Measurements from ENCODE around the gene TTLL3. TPM values are rescaled to one million over a fixed set of nuclear protein-coding genes. Genes with fewer than 3 reads are reported as not detected.

Gene TTLL3
- total RNA-seq, 1 experiment from 2014 or later: 10.3 TPM

- BruUV-seq (replicated peaks): no TSS peak
- no peak for DNase-seq
- Histone ChIP-seq H3K36me3 (ENCODE audit: control insufficient read depth, insufficient read depth, low read length) (peaks cover 1% of the 10 kb centered on the region; the same call in 1 of the 2 replicates), H3K4me1 (0 out of 2 replicates have a peak, but pooled peaks cover 5% of the 10 kb centered on the region), H3K27me3 (replicated peaks; ENCODE audit: control insufficient read depth, insufficient read depth, low read length) (no peaks in the 10 kb centered on the region), H3K4me3 (ENCODE audit: low read depth, low read length) (no peak overlapping the region), H3K9me3 (no peaks in the 10 kb centered on the region)
- H3K36me3 Mint-ChIP-seq (ENCODE audit: insufficient read depth, unreplicated experiment): peaks cover 33% of the 10 kb centered on the region
- H3K4me1 Mint-ChIP-seq (ENCODE audit: low read depth, unreplicated experiment): peaks cover 8% of the 10 kb centered on the region
- no peak overlapping the region for H3K27ac Mint-ChIP-seq (ENCODE audit: unreplicated experiment)
- ChIA-PET CTCF (interaction anchor here (1.3 kb wide), 1 partner anchor 74 kb away, joined by 3 read pairs; no protein-coding TSS in a partner anchor), POLR2A (no interaction called here)
- H3K27me3 Mint-ChIP-seq (ENCODE audit: insufficient read depth, unreplicated experiment): no peaks in the 10 kb centered on the region
- no peak for TF ChIP-seq CTCF (IDR thresholded peaks at IDR 0.05; ENCODE audit: insufficient read depth in 1 of 2, low read depth in 1 of 2, low read length in 1 of 2, severe bottlenecking in 1 of 2, unreplicated experiment in 1 of 2)
- intact Hi-C loops (cut with micrococcal nuclease; ENCODE audit: unreplicated experiment): loop anchor here (5.0 kb wide), 3 partner anchors 56 to 91 kb away; partner anchors contain the start of genes CRELD1 and IL17RC
- no peak overlapping the region for H3K4me3 Mint-ChIP-seq (ENCODE audit: unreplicated experiment)
- H3K9me3 Mint-ChIP-seq (ENCODE audit: unreplicated experiment): no peaks in the 10 kb centered on the region
Observed at GRCh38 chr3:9841015-9841414, 31.0 kb downstream of the TTLL3 start.

GRCh38 chr3:9843715-9844438 is 33.8 kb downstream of the TTLL3 start, which contains the start of gene RPUSD3:
Gene RPUSD3 (minus strand): TSS chr3:9844008. CDS start chr3:9843990, 18 bp downstream.
- no peaks in the 10 kb centered on the region for H3K27me3 Mint-ChIP-seq (ENCODE audit: insufficient read depth, unreplicated experiment)
- H3K4me3 Mint-ChIP-seq (ENCODE audit: unreplicated experiment): peak within 1 kb of the TSS; percentile 99
- Histone ChIP-seq H3K4me1 (peaks cover 20% of the 10 kb centered on the region), H3K36me3 (ENCODE audit: control insufficient read depth, insufficient read depth, low read length) (no peaks in the 10 kb centered on the region), H3K9me3 (no peaks in the 10 kb centered on the region), H3K4me3 (ENCODE audit: low read depth, low read length) (peak within 1 kb of the TSS; percentile 79), H3K27me3 (replicated peaks; ENCODE audit: control insufficient read depth, insufficient read depth, low read length) (no peaks in the 10 kb centered on the region)
- H3K36me3 Mint-ChIP-seq (ENCODE audit: insufficient read depth, unreplicated experiment): peaks cover 25% of the 10 kb centered on the region
- no TSS peak for BruUV-seq (replicated peaks)
- H3K27ac Mint-ChIP-seq (ENCODE audit: unreplicated experiment): peak within 1 kb of the TSS; percentile 94
- intact Hi-C loops (cut with micrococcal nuclease; ENCODE audit: unreplicated experiment): loop anchor here (2.0 to 5.0 kb wide), 4 partner anchors 35 to 88 kb away; partner anchors contain the start of genes CRELD1 and IL17RC
- no peaks in the 10 kb centered on the region for H3K9me3 Mint-ChIP-seq (ENCODE audit: unreplicated experiment)
- H3K4me1 Mint-ChIP-seq (ENCODE audit: low read depth, unreplicated experiment): peaks cover 14% of the 10 kb centered on the region
- DNase-seq: peak; percentile 96 to 98
- CTCF ChIA-PET: interaction anchor here (0.7 to 1.7 kb wide), 2 partner anchors 73 to 89 kb away, joined by 3 to 5 read pairs; partner anchors contain the start of gene IL17RC
- no peak for TF ChIP-seq CTCF (IDR thresholded peaks at IDR 0.05; ENCODE audit: insufficient read depth in 1 of 2, low read depth in 1 of 2, low read length in 1 of 2, severe bottlenecking in 1 of 2, unreplicated experiment in 1 of 2)
- POLR2A ChIA-PET: interaction anchor here (0.5 to 0.8 kb wide), 3 partner anchors 40 to 447 kb away, joined by 3 read pairs; no protein-coding TSS in a partner anchor

- Mint-ChIP-seq H3K4me1 (ENCODE audit: low read depth, unreplicated experiment) (peaks cover 14% of the 10 kb centered on the region), H3K4me3 (ENCODE audit: unreplicated experiment) (no peak overlapping the region), H3K9me3 (ENCODE audit: unreplicated experiment) (no peaks in the 10 kb centered on the region), H3K36me3 (ENCODE audit: insufficient read depth, unreplicated experiment) (peaks cover 19% of the 10 kb centered on the region), H3K27ac (ENCODE audit: unreplicated experiment) (no peak overlapping the region), H3K27me3 (ENCODE audit: insufficient read depth, unreplicated experiment) (no peaks in the 10 kb centered on the region)
- Histone ChIP-seq H3K4me3 (ENCODE audit: low read depth, low read length) (no peak overlapping the region), H3K27me3 (replicated peaks; ENCODE audit: control insufficient read depth, insufficient read depth, low read length) (no peaks in the 10 kb centered on the region), H3K36me3 (ENCODE audit: control insufficient read depth, insufficient read depth, low read length) (no peaks in the 10 kb centered on the region), H3K4me1 (peaks cover 31% of the 10 kb centered on the region), H3K9me3 (no peaks in the 10 kb centered on the region)
- BruUV-seq (replicated peaks): no TSS peak
- no peak for TF ChIP-seq CTCF (IDR thresholded peaks at IDR 0.05; ENCODE audit: insufficient read depth in 1 of 2, low read depth in 1 of 2, low read length in 1 of 2, severe bottlenecking in 1 of 2, unreplicated experiment in 1 of 2)
- DNase-seq: no peak
- POLR2A ChIA-PET: interaction anchor here (0.5 kb wide), 1 partner anchor 86 kb away, joined by 9 read pairs; no protein-coding TSS in a partner anchor
- intact Hi-C loops (cut with micrococcal nuclease; ENCODE audit: unreplicated experiment): no loop called here
- CTCF ChIA-PET: interaction anchor here (0.8 kb wide), 1 partner anchor 101 kb away, joined by 4 read pairs; no protein-coding TSS in a partner anchor
Observed at GRCh38 chr3:9846231-9846630, 36.2 kb downstream of the TTLL3 start.

Data from Caco-2 (cell line).